HG03432 (cell line): ENCODE data around the gene ESRRA.

Experiments used
- ATAC-seq: cut with Tn5 transposase; IDR thresholded peaks from one replicate; pipeline ENCODE4 v1.9.1; 2021; ENCODE audit warnings: mild to moderate bottlenecking, moderate library complexity; ENCODE audit not compliant: unreplicated experiment

Gene ESRRA

GRCh38 chr11:64364435-64364834, 59.1 kb downstream of the ESRRA start:
- ATAC-seq, result no peak

- no peak for ATAC-seq
These were observed 59.6 kb downstream of the ESRRA start for GRCh38 chr11:64364911-64365310.
